ENCODE data around the gene C12orf76. TPM values are rescaled to one million over a fixed set of nuclear protein-coding genes. Genes with fewer than 3 reads are reported as not detected.

C12orf76 gene
- total and polyA plus RNA-seq, 10 of the 15 experiments (the other 5 are each of a cell fraction or from before 2014, with no cell fraction given): 3.6 to 20.4 (median 10.7) TPM

GRCh38 chr12:109995686-109996482, 52.4 kb downstream of the C12orf76 start, which contains the start of gene GIT2 (continued):
- TF ChIP-seq ATF2 (IDR thresholded peaks at IDR 0.05; ENCODE audit: low read length) (no peak), YBX1 (IDR thresholded peaks at IDR 0.05) (no peak), SREBF2 (IDR thresholded peaks at IDR 0.05; ENCODE audit: low read length) (peak; percentile 17; the same call in 1 of the 2 replicates), SUZ12 (IDR thresholded peaks at IDR 0.05; ENCODE audit: unreplicated experiment) (no peak), CTCF (IDR thresholded peaks at IDR 0.05 in 2 of 3, conservative IDR thresholded peaks at IDR 0.05 in 1 of 3; ENCODE audit: control insufficient read depth in 2 of 3, extremely low read depth in 1 of 3, insufficient read depth in 1 of 3, low read depth in 3 of 3, low read length in 3 of 3) (no peak), HCFC1 (IDR thresholded peaks at IDR 0.05; ENCODE audit: low read length) (peak; percentile 79), CHD2 (IDR thresholded peaks at IDR 0.05; ENCODE audit: borderline replicate concordance, low read depth, low read length) (peak; percentile 42; the same call in 1 of the 2 replicates), NFYB (IDR thresholded peaks at IDR 0.05; ENCODE audit: insufficient read depth, low read depth, low read length) (no peak), MEF2B (IDR thresholded peaks at IDR 0.05; ENCODE audit: partially characterized antibody, poor library complexity, severe bottlenecking) (no peak), PKNOX1 (IDR thresholded peaks at IDR 0.05) (peak; percentile 43; the same call in 1 of the 2 replicates), JUNB (IDR thresholded peaks at IDR 0.05) (no peak), BMI1 (IDR thresholded peaks at IDR 0.05; ENCODE audit: borderline replicate concordance) (no peak), ASH2L (IDR thresholded peaks at IDR 0.05; ENCODE audit: borderline replicate concordance, low read depth) (0 out of 2 replicates have a peak, but pooled peaks have one; percentile 49), ATF7 (IDR thresholded peaks at IDR 0.05; ENCODE audit: low read depth) (no peak), ESRRA (IDR thresholded peaks at IDR 0.05; ENCODE audit: low read length) (no peak), GATAD2B (conservative IDR thresholded peaks at IDR 0.05; ENCODE audit: low read depth) (peak; percentile 94), CHD4 (IDR thresholded peaks at IDR 0.05) (no peak), NR2C2 (IDR thresholded peaks at IDR 0.05; ENCODE audit: borderline replicate concordance, control insufficient read depth, insufficient read length, low read depth) (no peak), FOXM1 (IDR thresholded peaks at IDR 0.05; ENCODE audit: low read depth, low read length) (no peak), ZNF217 (IDR thresholded peaks at IDR 0.05) (no peak), E4F1 (IDR thresholded peaks at IDR 0.05; ENCODE audit: borderline replicate concordance, partially characterized antibody) (peak; percentile 57), HDAC6 (IDR thresholded peaks at IDR 0.05; ENCODE audit: unreplicated experiment) (no peak), MAX (IDR thresholded peaks at IDR 0.05; ENCODE audit: low read depth, low read length) (0 out of 2 replicates have a peak, but pooled peaks have one; percentile 41), ZNF384 (IDR thresholded peaks at IDR 0.05; ENCODE audit: borderline replicate concordance, low read depth, low read length) (no peak)

Measured in GM12878 (cell line).